Measurements from ENCODE around the gene RELB.

Gene RELB

GRCh38 chr19:44985445-44985844 is 15.8 kb upstream of the RELB start:
- peaks cover 31% of the 10 kb centered on the region for H4K20me1 ChIP-seq
- peaks cover 98% of the 10 kb centered on the region for H3K36me3 ChIP-seq
- no peak for TF ChIP-seq Cebpa-rat (IDR thresholded peaks at IDR 0.05)
- no peak overlapping the region for H3K4me3 ChIP-seq
- H3K27me3 ChIP-seq = no peaks in the 10 kb centered on the region
- no peak overlapping the region for H3K27ac ChIP-seq
- no peaks in the 10 kb centered on the region for H3K9me3 ChIP-seq
- H3K4me1 ChIP-seq = no peaks in the 10 kb centered on the region
- no peak overlapping the region for H3K4me2 ChIP-seq
- H3K9ac ChIP-seq = no peak overlapping the region; the same call in 1 of the 2 replicates

- H3K27ac ChIP-seq = no peak overlapping the region
- no peaks in the 10 kb centered on the region for H3K4me1 ChIP-seq
- H3K4me2 ChIP-seq = no peak overlapping the region
- no peak overlapping the region for H3K4me3 ChIP-seq
- TF ChIP-seq Cebpa-rat (IDR thresholded peaks at IDR 0.05) = no peak
- peaks cover 99% of the 10 kb centered on the region for H3K36me3 ChIP-seq
- H3K9ac ChIP-seq = no peak overlapping the region
- no peaks in the 10 kb centered on the region for H3K9me3 ChIP-seq
- H4K20me1 ChIP-seq = peaks cover 31% of the 10 kb centered on the region
- no peaks in the 10 kb centered on the region for H3K27me3 ChIP-seq
These were observed 14.9 kb upstream of the RELB start for GRCh38 chr19:44986389-44986788.

- Histone ChIP-seq H3K27ac (no peak overlapping the region), H3K4me2 (no peak overlapping the region), H4K20me1 (peaks cover 30% of the 10 kb centered on the region), H3K27me3 (no peaks in the 10 kb centered on the region), H3K9ac (no peak overlapping the region), H3K4me3 (no peak overlapping the region), H3K36me3 (peaks cover 99% of the 10 kb centered on the region), H3K4me1 (no peaks in the 10 kb centered on the region), H3K9me3 (no peaks in the 10 kb centered on the region)
- TF ChIP-seq Cebpa-rat (IDR thresholded peaks at IDR 0.05) = no peak
These were observed 14.1 kb upstream of the RELB start for GRCh38 chr19:44987148-44987675.

- H3K4me2 ChIP-seq = no peak overlapping the region
- H3K27ac ChIP-seq = no peak overlapping the region
- H3K36me3 ChIP-seq = peaks cover 98% of the 10 kb centered on the region
- no peak for TF ChIP-seq Cebpa-rat (IDR thresholded peaks at IDR 0.05)
- H3K4me3 ChIP-seq = no peak overlapping the region
- H3K9ac ChIP-seq = no peak overlapping the region
- no peaks in the 10 kb centered on the region for H3K9me3 ChIP-seq
- H3K4me1 ChIP-seq = no peaks in the 10 kb centered on the region
- H3K27me3 ChIP-seq = no peaks in the 10 kb centered on the region
- H4K20me1 ChIP-seq = peaks cover 19% of the 10 kb centered on the region
These were observed 13.0 kb upstream of the RELB start for GRCh38 chr19:44988273-44988672.

- no peaks in the 10 kb centered on the region for H3K27me3 ChIP-seq
- H3K9me3 ChIP-seq = no peaks in the 10 kb centered on the region
- H4K20me1 ChIP-seq = peaks cover 12% of the 10 kb centered on the region
- no peaks in the 10 kb centered on the region for H3K4me1 ChIP-seq
- H3K9ac ChIP-seq = no peak overlapping the region
- no peak overlapping the region for H3K27ac ChIP-seq
- H3K36me3 ChIP-seq = peaks cover 98% of the 10 kb centered on the region
- no peak for TF ChIP-seq Cebpa-rat (IDR thresholded peaks at IDR 0.05)
- no peak overlapping the region for H3K4me2 ChIP-seq
- H3K4me3 ChIP-seq = no peak overlapping the region
These were observed 12.2 kb upstream of the RELB start for GRCh38 chr19:44988896-44989556.

GRCh38 chr19:44990459-44990858 is 10.8 kb upstream of the RELB start:
- Histone ChIP-seq H3K9me3 (no peaks in the 10 kb centered on the region), H3K36me3 (peaks cover 89% of the 10 kb centered on the region), H3K4me1 (peaks cover 8% of the 10 kb centered on the region; the same call in 1 of the 2 replicates), H3K27me3 (no peaks in the 10 kb centered on the region), H3K4me2 (no peak overlapping the region), H3K9ac (no peak overlapping the region), H3K4me3 (no peak overlapping the region), H4K20me1 (peaks cover 7% of the 10 kb centered on the region; the same call in 1 of the 2 replicates), H3K27ac (no peak overlapping the region)
- no peak for TF ChIP-seq Cebpa-rat (IDR thresholded peaks at IDR 0.05)

- H3K36me3 ChIP-seq = peaks cover 84% of the 10 kb centered on the region
- no peak overlapping the region for H3K9ac ChIP-seq
- H4K20me1 ChIP-seq = peaks cover 7% of the 10 kb centered on the region; the same call in 1 of the 2 replicates
- H3K27ac ChIP-seq = no peak overlapping the region
- no peak for TF ChIP-seq Cebpa-rat (IDR thresholded peaks at IDR 0.05)
- H3K4me2 ChIP-seq = no peak overlapping the region
- H3K27me3 ChIP-seq = no peaks in the 10 kb centered on the region
- H3K4me3 ChIP-seq = no peak overlapping the region
- no peaks in the 10 kb centered on the region for H3K9me3 ChIP-seq
- H3K4me1 ChIP-seq = peaks cover 8% of the 10 kb centered on the region; the same call in 1 of the 2 replicates
These were observed 10.3 kb upstream of the RELB start for GRCh38 chr19:44990966-44991365.

- Histone ChIP-seq H3K9me3 (no peaks in the 10 kb centered on the region), H3K27ac (no peak overlapping the region), H3K36me3 (peaks cover 68% of the 10 kb centered on the region), H4K20me1 (peaks cover under 1% of the 10 kb centered on the region; the same call in 1 of the 2 replicates), H3K4me2 (no peak overlapping the region), H3K27me3 (no peaks in the 10 kb centered on the region), H3K4me1 (peaks cover 8% of the 10 kb centered on the region; the same call in 1 of the 2 replicates), H3K9ac (no peak overlapping the region), H3K4me3 (no peak overlapping the region)
- no peak for TF ChIP-seq Cebpa-rat (IDR thresholded peaks at IDR 0.05)
These were observed 8.7 kb upstream of the RELB start for GRCh38 chr19:44992336-44993163.

GRCh38 chr19:44993526-44993925 is 7.7 kb upstream of the RELB start:
- H3K4me1 ChIP-seq = peaks cover 8% of the 10 kb centered on the region; the same call in 1 of the 2 replicates
- no peaks in the 10 kb centered on the region for H3K9me3 ChIP-seq
- H3K27ac ChIP-seq = no peak overlapping the region
- H3K4me2 ChIP-seq = no peak overlapping the region
- H4K20me1 ChIP-seq = no peaks in the 10 kb centered on the region
- H3K9ac ChIP-seq = no peak overlapping the region
- H3K4me3 ChIP-seq = no peak overlapping the region
- TF ChIP-seq Cebpa-rat (IDR thresholded peaks at IDR 0.05) = no peak
- peaks cover 58% of the 10 kb centered on the region for H3K36me3 ChIP-seq
- H3K27me3 ChIP-seq = no peaks in the 10 kb centered on the region
